ENCODE data around the gene DNAJC18. TPM values are rescaled to one million over a fixed set of nuclear protein-coding genes. Genes with fewer than 3 reads are reported as not detected.
"Not testable (repeated sequence)": the region's sequence is repeated elsewhere in the genome, so short reads cannot be mapped to it uniquely, and the experiment has no call there.

Gene DNAJC18
- total RNA-seq, 1 donor from 2014 or later = 11.9 TPM

- no peak for DNase-seq
- H3K4me1 ChIP-seq = peaks cover 18% of the 10 kb centered on the region
- intact Hi-C loops (cut with DNase I) = no loop called here
Observed at GRCh38 chr5:139414581-139415130, 24.7 kb downstream of the DNAJC18 start.

GRCh38 chr5:139413963-139414362, 25.4 kb downstream of the DNAJC18 start:
- Histone ChIP-seq H3K27me3 (no peaks in the 10 kb centered on the region), H3K4me3 (no peak overlapping the region), H3K4me1 (peaks cover 18% of the 10 kb centered on the region), H3K9me3 (no peaks in the 10 kb centered on the region), H3K36me3 (peaks cover 11% of the 10 kb centered on the region), H3K27ac (no peak overlapping the region)
- TF ChIP-seq, protein P1, sequence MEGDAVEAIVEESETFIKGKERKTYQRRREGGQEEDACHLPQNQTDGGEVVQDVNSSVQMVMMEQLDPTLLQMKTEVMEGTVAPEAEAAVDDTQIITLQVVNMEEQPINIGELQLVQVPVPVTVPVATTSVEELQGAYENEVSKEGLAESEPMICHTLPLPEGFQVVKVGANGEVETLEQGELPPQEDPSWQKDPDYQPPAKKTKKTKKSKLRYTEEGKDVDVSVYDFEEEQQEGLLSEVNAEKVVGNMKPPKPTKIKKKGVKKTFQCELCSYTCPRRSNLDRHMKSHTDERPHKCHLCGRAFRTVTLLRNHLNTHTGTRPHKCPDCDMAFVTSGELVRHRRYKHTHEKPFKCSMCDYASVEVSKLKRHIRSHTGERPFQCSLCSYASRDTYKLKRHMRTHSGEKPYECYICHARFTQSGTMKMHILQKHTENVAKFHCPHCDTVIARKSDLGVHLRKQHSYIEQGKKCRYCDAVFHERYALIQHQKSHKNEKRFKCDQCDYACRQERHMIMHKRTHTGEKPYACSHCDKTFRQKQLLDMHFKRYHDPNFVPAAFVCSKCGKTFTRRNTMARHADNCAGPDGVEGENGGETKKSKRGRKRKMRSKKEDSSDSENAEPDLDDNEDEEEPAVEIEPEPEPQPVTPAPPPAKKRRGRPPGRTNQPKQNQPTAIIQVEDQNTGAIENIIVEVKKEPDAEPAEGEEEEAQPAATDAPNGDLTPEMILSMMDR (IDR thresholded peaks at IDR 0.05) = no peak
- ATAC-seq (no peak), DNase-seq (no peak)
- intact Hi-C loops (cut with DNase I) = no loop called here

More at GRCh38 chr5:139414581-139415130, 24.7 kb downstream of the DNAJC18 start:
- TF ChIP-seq, protein P1 (IDR thresholded peaks at IDR 0.05) = no peak
- no peak overlapping the region for H3K4me3 ChIP-seq
- ATAC-seq = no peak
- no peaks in the 10 kb centered on the region for H3K9me3 ChIP-seq
- H3K36me3 ChIP-seq = peaks cover 14% of the 10 kb centered on the region
- no peaks in the 10 kb centered on the region for H3K27me3 ChIP-seq
- no peak overlapping the region for H3K27ac ChIP-seq

GRCh38 chr5:139413153-139413552, 26.2 kb downstream of the DNAJC18 start:
- no peaks in the 10 kb centered on the region for H3K27me3 ChIP-seq
- peaks cover 3% of the 10 kb centered on the region for H3K36me3 ChIP-seq
- H3K9me3 ChIP-seq = no peaks in the 10 kb centered on the region
- no peak for ATAC-seq
- H3K4me1 ChIP-seq = peaks cover 18% of the 10 kb centered on the region
- DNase-seq = no peak
- no peak overlapping the region for H3K27ac ChIP-seq
- TF ChIP-seq, protein P1 (IDR thresholded peaks at IDR 0.05) = no peak
- no peak overlapping the region for H3K4me3 ChIP-seq
- intact Hi-C loops (cut with DNase I) = no loop called here

DNA sequence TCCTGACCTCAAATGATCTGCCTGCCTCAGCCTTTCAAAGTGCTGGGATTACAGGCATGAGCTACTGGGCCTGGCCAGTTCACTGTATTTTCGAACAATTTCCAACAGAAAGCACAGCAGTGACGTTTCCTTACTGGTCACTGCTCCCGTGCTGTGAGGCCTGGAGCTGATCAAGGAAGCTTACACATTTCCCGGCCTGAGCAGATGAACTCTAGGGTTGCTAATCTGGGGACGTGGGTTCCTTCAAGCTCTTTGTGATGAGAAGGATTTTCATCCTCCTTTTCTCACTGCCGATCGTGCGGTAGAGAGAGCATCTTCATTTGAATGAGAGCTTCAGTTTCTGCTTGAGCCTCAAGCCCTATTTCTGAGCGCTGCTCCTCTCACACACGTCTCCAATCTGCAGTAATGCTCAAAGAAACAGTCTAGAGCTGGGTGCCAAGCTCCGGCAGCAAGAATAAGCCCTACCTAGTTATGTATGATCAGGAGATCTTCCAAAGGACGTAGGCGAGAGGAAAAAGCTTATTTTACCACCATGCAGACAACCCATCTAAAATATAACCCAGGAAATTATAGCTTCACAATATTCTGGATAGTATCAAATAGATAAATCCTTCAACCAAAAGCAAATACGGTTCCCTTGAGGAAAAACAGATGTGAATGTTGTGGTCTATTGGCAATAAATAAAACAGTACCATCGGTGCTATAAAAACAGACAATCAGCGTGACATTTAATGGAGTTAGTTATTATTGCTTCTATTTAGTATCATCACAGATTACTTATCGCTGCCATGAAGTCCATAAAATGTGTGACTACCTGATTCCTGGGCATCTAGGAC, 28.1 kb downstream of the DNAJC18 start:
- no peak for ATAC-seq
- intact Hi-C loops (cut with DNase I) = no loop called here
- H3K4me1 ChIP-seq = peaks cover under 1% of the 10 kb centered on the region
- H3K36me3 ChIP-seq = no peaks in the 10 kb centered on the region
- H3K27ac ChIP-seq = no peak overlapping the region
- no peak for DNase-seq
- H3K9me3 ChIP-seq = no peaks in the 10 kb centered on the region
- H3K4me3 ChIP-seq = no peak overlapping the region
- TF ChIP-seq, protein P1 (IDR thresholded peaks at IDR 0.05) = no peak
- no peaks in the 10 kb centered on the region for H3K27me3 ChIP-seq

DNA sequence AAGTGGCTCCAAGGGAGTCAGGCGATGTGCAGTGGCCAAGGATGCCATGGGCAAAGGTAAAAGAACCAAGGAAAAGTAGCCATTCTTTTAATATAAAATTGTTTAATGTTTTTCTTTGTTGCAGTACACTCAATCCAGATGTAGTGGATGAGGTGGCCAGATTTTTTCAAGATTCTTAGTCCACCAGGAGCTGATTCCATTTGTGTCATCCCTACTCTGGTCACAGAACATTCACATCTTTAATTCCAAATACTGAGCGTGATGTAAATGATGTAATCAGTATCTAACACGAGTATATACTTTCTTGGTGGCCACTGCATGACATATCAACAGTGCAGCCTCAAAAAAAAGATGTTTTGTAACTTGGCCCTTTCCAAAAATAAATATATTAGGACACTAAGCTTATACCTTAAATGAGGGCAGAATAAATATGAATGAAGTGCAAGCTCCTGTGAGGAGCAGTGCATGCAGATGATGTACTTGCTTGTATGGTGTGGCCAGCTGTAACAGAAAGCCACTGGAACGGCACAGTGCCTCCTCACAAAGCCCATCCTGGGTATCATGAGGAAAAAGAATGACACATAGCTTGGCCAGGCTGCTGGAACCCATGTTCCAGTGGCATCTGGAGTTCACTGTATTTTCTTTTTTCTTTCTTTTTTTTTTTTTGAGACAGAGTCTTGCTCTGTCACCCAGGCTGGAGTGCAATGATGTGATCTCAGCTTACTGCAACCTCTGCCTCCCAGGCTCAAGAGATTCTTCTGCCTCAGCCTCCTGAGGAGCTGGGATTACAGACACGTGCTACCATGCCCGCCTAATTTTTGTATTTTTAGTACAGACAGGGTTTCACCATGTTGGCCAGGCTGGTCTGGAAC, 29.0 kb downstream of the DNAJC18 start:
- intact Hi-C loops (cut with DNase I) = no loop called here
- Histone ChIP-seq H3K4me3 (no peak overlapping the region), H3K36me3 (no peaks in the 10 kb centered on the region), H3K9me3 (no peaks in the 10 kb centered on the region), H3K27ac (no peak overlapping the region), H3K27me3 (no peaks in the 10 kb centered on the region), H3K4me1 (no peaks in the 10 kb centered on the region)
- no peak for DNase-seq
- TF ChIP-seq, protein P1 (IDR thresholded peaks at IDR 0.05) = no peak
- no peak for ATAC-seq

DNA sequence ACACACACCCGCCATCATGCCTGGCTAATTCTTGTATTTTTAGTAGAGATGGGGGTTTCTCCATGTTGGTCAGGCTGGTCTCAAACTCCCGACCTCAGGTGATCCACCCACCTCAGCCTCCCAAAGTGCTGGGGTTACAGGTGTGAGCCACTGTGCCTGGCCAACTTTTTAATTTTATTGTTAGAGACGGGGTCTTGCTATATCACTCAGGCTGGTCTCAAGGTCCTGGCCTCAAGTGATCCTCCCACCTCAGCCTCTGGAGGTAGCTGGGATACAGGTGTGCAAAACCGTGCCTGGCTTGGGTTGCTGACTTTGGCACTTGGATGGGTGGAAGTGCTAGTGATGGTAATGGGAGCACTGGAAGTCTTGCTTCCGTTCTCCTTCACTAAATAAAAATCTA, 30.2 kb downstream of the DNAJC18 start:
- H3K9me3 ChIP-seq; ATAC-seq; DNase-seq; H3K27ac ChIP-seq; H3K4me1 ChIP-seq; H3K4me3 ChIP-seq; H3K27me3 ChIP-seq; H3K36me3 ChIP-seq; intact Hi-C loops (cut with DNase I): not testable (repeated sequence)
